Ascending aorta (tissue), 2 donors: Measurements from ENCODE around the gene CLMN. TPM values are rescaled to one million over a fixed set of nuclear protein-coding genes. Genes with fewer than 3 reads are reported as not detected.

Experiments used
- DNase-seq, 2 donors: peaks; one replicate each; pipeline ENCODE4 v3.0.0-alpha.2; 2019; ENCODE audit warnings: low spot score in 2 of 2
- H3K27ac ChIP-seq, 2 donors: fragments of 200-600 bp; sonication (generic); one replicate each; pipeline ENCODE4 v1.5.1; 2016 to 2017; ENCODE audit warnings: mild to moderate bottlenecking in 1 of 2
- H3K27me3 ChIP-seq: fragments of 200-600 bp; sonication (generic); one replicate; pipeline ENCODE4 v1.5.1; 2017
- H3K36me3 ChIP-seq, 2 donors: fragments of 200-600 bp; sonication (generic); one replicate each; pipeline ENCODE4 v1.5.1; 2016
- H3K4me1 ChIP-seq, 2 donors: fragments of 200-600 bp; sonication (generic); one replicate each; pipeline ENCODE4 v1.5.1; 2016 to 2017; ENCODE audit warnings: mild to moderate bottlenecking in 1 of 2
- H3K4me3 ChIP-seq, 2 donors: fragments of 200-600 bp; sonication (generic); one replicate each; pipeline ENCODE4 v1.5.1; 2016 to 2017; ENCODE audit warnings: mild to moderate bottlenecking in 1 of 2
- H3K9me3 ChIP-seq, 2 donors: fragments of 200-600 bp; sonication (generic); one replicate each; pipeline ENCODE4 v1.5.1; 2016
- intact Hi-C: fragments of 100-400 bp; cut with DNase I; formaldehyde crosslinking; loops from one replicate; pipeline ENCODE4 v1.15.1; 2023
- total RNA-seq: library from RNA; depleted of rRNA; stranded (reverse); fragments of >200 nt; gene quantifications from one replicate; pipeline ENCODE4 v1.1.0, GENCODE V29; 2016
- TF ChIP-seq, protein P1 (sequence below), 3 experiments: fragments of 200-600 bp in 2 of 3; fragments of 450-650 bp in 1 of 3; sonication (generic) in 2 of 3; IDR thresholded peaks; one replicate each; pipeline ENCODE4 v1.5.1; 2016 to 2019; ENCODE audit warnings: antibody characterized with exemption in 3 of 3, mild to moderate bottlenecking in 1 of 3, moderate library complexity in 1 of 3

The CLMN gene
- total RNA-seq, 1 donor from 2014 or later, result 4.7 TPM

DNA sequence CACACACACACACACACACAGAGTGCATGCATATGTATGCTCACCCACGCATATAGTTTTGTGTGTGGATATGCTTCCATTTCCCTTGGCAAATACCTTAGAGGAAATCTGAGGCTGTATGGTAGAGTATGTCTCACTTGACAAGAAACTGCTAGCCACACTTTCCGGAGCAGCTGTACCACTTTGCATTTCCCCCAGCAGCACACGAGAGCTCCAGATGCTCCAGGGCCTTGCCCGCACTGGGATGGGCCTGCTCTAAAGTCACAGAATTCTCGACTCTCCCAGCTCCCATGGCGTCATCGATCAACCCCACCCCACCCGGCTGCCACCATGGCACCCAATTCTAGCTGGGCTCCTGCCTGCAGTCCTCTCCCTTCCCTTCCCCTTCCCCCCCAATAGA lies 21.9 kb downstream of the CLMN start:
- intact Hi-C loops, result no loop called here
- no peaks in the 10 kb centered on the region for H3K9me3 ChIP-seq
- H3K36me3 ChIP-seq, result no peaks in the 10 kb centered on the region
- no peaks in the 10 kb centered on the region for H3K4me1 ChIP-seq
- no peak for DNase-seq
- no peaks in the 10 kb centered on the region for H3K27me3 ChIP-seq
- H3K4me3 ChIP-seq, result no peak overlapping the region
- no peak overlapping the region for H3K27ac ChIP-seq
- TF ChIP-seq, protein P1, sequence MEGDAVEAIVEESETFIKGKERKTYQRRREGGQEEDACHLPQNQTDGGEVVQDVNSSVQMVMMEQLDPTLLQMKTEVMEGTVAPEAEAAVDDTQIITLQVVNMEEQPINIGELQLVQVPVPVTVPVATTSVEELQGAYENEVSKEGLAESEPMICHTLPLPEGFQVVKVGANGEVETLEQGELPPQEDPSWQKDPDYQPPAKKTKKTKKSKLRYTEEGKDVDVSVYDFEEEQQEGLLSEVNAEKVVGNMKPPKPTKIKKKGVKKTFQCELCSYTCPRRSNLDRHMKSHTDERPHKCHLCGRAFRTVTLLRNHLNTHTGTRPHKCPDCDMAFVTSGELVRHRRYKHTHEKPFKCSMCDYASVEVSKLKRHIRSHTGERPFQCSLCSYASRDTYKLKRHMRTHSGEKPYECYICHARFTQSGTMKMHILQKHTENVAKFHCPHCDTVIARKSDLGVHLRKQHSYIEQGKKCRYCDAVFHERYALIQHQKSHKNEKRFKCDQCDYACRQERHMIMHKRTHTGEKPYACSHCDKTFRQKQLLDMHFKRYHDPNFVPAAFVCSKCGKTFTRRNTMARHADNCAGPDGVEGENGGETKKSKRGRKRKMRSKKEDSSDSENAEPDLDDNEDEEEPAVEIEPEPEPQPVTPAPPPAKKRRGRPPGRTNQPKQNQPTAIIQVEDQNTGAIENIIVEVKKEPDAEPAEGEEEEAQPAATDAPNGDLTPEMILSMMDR (IDR thresholded peaks at IDR 0.05), result no peak

DNA sequence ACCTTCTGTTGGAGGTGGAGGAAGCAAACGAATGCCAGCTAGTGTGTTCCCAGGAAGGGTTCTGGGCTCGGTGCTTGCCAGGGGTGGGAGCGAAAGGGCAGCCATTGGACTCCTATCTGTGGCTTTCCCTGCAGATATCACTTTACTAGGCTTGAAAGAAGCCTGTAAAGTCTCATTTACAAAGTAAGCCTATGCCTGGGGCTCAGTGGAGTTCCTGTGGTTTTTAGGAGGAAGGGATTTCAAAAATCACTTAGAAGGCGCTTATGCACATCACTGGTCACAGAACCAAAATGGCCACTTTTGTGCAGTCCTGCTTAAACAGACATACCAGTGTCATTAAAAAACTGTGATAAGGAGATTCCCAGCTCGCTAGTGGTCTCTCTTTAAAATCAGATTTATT lies 22.7 kb downstream of the CLMN start:
- Histone ChIP-seq H3K27me3 (no peaks in the 10 kb centered on the region), H3K4me1 (no peaks in the 10 kb centered on the region), H3K4me3 (no peak overlapping the region), H3K27ac (no peak overlapping the region), H3K9me3 (no peaks in the 10 kb centered on the region), H3K36me3 (no peaks in the 10 kb centered on the region)
- no peak for DNase-seq
- TF ChIP-seq, protein P1 (IDR thresholded peaks at IDR 0.05), result no peak
- intact Hi-C loops, result no loop called here

DNA sequence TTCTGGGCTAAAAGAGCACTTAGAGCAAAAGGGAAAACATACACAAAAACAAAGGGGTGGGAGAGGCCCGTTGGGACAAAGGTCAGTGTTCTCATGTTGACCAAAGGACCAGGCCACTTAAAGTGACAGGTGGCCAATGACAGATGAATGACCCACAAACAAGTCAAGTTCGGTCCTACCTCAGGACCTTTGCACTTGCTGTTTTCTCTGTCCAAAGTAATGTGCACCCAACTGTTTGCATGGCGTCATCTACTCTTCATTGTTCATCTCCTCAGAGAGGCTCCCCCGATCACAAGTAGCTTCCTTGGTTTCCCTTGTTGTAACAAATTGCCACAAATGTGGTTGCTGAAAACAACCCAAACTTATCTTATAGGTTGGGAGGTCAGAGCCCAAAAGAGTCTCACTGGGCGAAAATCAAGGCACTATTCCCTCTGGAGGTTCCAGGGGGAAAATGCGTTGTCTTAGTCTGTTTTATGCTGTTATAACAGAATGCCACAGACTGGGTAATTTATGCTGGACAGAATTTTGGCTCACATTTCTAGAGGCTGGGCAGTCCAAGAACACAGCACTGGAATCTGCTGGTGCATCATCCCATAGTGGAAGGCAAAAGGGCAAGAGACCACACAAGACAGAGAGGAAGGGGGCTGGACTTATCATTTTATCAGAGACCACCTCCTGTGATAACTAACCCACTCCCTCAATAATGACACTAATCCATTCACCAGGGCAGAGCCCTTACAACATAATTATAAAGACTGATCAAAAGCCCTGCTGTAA lies 23.9 kb downstream of the CLMN start:
- H3K9me3 ChIP-seq, result no peaks in the 10 kb centered on the region

DNA sequence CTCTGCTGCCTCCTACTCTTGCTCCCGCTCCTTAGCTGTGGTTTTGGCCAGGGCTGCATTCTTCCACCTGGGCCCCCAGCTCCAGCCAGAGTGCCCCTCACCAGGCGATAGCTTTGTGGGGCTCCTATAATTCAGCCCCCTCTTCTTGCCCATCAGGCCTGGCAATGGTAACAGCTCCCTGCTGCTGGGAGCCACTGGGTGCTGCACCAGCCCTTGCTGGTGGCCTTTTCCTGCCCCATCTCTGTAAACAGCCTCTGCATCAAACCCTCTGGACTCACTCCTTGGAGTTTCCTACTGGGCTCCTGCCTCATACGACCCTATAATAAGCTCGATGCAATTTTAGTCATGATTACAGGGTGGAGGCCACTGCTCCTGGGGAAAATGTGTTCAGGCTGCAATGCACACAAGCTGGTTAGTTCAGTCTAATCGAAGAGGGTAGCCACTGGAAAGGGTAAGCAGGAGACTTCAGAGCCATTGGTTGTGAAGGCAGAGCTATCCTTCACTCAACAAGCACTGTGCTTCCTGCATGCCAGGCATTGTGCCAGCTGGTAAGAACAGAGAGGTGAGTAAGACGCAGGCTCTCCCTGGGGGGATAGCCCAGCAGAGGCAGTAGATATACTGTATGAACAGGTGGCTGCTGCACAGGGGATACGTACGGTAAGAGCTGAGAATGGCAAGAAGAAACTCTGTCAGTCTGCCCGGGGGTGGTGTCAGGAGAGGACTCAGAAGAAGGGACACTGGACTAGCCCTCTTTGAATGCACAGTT lies 24.7 kb downstream of the CLMN start:
- TF ChIP-seq, protein P1 (IDR thresholded peaks at IDR 0.05), result no peak
- Histone ChIP-seq H3K27ac (no peak overlapping the region), H3K27me3 (no peaks in the 10 kb centered on the region), H3K4me3 (no peak overlapping the region), H3K9me3 (no peaks in the 10 kb centered on the region), H3K36me3 (no peaks in the 10 kb centered on the region), H3K4me1 (peaks cover 0 to 3% of the 10 kb centered on the region in 2 donors)
- no peak for DNase-seq
- intact Hi-C loops, result no loop called here

More for the DNA sequence above, 23.9 kb downstream of the CLMN start:
- TF ChIP-seq, protein P1 (IDR thresholded peaks at IDR 0.05), result no peak
- Histone ChIP-seq H3K36me3 (no peaks in the 10 kb centered on the region), H3K4me3 (no peak overlapping the region), H3K4me1 (peaks cover 0 to 3% of the 10 kb centered on the region in 2 donors), H3K27me3 (no peaks in the 10 kb centered on the region), H3K27ac (no peak overlapping the region)
- no peak for DNase-seq
- intact Hi-C loops, result no loop called here

DNA sequence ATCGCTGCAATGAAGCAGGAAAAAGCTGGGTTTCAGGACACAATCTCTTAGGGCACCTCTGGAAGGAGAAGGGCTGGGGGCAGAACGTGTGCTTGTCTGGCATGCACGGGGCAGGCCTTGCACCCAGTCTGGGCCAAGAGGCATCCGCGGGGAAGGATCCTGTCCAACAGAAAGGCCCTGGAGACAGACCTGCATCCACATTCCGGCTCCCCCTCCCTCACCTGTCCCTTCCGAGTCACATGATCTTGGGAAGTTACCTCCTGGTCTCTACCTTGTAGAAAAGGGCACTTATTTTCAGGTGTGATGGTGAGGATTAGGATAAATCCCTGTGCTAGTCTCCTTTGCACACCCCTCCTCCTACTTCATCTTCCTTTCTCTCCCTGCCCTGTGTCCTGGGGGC lies 25.4 kb downstream of the CLMN start:
- Histone ChIP-seq H3K36me3 (no peaks in the 10 kb centered on the region), H3K4me1 (peaks cover 0 to 3% of the 10 kb centered on the region in 2 donors), H3K27me3 (no peaks in the 10 kb centered on the region), H3K27ac (no peak overlapping the region), H3K9me3 (no peaks in the 10 kb centered on the region), H3K4me3 (no peak overlapping the region)
- DNase-seq, result no peak
- intact Hi-C loops, result no loop called here
- TF ChIP-seq, protein P1 (IDR thresholded peaks at IDR 0.05), result no peak
